ENCODE data around the gene SLFN14.
"Not testable (repeated sequence)": the region's sequence is repeated elsewhere in the genome, so short reads cannot be mapped to it uniquely, and the experiment has no call there.

Gene SLFN14

GRCh38 chr17:35557353-35557752, 3.3 kb downstream of the SLFN14 start:
- no peak for DNase-seq

GRCh38 chr17:35555691-35556090, 4.9 kb downstream of the SLFN14 start:
- no peak for DNase-seq

GRCh38 chr17:35554668-35555067, 6.0 kb downstream of the SLFN14 start:
- no peak for DNase-seq

DNA sequence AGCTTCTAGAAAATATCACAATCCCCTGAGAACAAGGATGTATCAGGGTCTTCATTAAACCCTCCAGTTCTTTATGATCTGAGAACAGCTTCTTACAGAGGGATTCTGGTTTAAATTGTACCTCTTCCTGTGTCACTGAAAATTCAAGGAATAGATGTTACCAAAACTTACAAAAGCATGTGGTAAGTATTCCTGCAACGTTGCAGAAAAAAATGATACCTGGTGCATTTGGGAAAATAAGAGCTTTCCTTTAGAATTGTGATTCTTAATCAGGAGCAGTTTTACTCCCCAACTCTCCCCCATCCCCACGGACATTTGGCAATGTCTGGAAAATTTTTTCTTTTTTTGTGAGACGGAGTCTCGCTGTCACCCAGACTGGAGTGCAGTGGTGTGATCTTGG, 7.3 kb downstream of the SLFN14 start:
- no peak for DNase-seq

- DNase-seq: no peak
These were observed 11.6 kb downstream of the SLFN14 start for GRCh38 chr17:35548978-35549377.

GRCh38 chr17:35548208-35548810, 12.3 kb downstream of the SLFN14 start:
- no peak for DNase-seq

- no peak for DNase-seq
These were observed 14.1 kb downstream of the SLFN14 start for GRCh38 chr17:35546487-35546886.

DNA sequence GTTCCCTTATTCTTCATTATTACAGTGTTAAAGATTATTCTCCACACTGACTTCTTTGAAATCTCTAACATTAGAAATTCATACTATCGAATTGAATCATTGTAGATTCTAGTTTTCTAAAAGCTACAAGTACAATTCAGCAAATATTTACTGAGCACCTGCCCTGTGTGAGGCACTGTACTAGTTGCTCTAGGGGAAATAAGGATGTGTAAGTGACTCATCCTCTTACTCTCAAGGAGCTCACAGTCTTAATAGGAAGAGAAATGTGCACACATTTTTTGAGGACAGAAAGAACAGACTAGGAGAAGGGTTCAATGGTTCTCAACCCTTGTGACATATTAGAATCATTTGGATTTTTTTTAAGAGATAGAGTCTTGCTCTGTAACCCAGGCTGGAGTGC, 15.5 kb downstream of the SLFN14 start:
- DNase-seq: no peak

DNA sequence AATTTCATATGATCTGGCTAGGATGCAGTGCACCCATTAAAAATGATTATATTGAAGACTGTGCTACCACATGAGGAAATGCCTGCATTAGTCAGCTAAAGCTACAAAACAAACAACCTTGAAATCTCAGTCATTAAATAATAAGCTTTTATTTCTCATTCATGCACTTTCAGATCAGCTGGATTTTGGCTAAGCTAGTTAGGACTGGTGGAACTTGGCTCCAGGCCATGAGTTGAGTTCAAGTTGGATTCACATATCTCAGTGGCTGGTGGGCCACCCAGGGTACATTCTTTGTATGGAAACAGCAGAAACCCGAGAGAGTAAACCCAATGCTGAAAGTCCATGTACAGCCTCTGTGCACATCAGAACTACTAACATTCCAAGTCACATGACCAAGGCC, 16.8 kb downstream of the SLFN14 start:
- no peak for DNase-seq

GRCh38 chr17:35542990-35543389, 17.6 kb downstream of the SLFN14 start:
- no peak for DNase-seq

DNA sequence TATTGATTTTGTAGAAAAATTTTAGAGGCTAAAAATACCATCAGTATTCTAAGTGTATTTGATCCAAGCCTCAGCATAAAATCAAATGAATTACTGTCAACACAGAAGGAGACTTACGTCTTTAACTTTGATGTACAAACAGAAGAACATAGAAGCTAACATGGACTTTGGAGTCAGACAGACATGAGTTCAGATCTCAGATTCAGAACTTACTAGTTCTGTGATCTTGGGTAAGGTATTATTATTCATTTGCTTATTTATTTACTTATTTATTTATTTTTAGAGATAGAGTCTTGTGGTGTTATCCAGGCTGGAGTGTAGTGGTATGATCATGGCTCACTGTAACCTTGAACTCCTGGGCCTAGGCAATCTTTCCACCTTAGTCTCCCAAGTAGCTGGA, 19.2 kb downstream of the SLFN14 start:
- no peak for DNase-seq

GRCh38 chr17:35540589-35541404, 19.8 kb downstream of the SLFN14 start:
- peak in 3 of 6 experiments; percentile 6 to 55 (median 44) for DNase-seq

DNA sequence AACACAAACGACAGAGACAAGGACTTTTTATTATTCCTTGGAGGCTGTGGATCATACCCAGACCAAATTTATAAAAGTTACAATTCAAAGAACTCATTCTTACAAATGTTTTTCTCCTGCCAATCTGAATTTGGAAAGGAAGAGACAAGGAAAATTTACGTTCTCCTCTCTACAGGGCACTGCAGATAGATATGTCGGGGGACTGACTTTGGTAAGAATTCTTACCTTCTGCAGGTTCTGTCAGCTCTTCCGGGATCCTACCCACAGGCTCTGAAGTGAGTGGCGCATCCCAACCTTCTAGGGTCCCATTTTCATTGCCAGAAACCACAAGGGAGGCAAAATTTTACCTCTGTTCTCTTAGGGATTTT, 21.0 kb downstream of the SLFN14 start:
- DNase-seq: no peak

GRCh38 chr17:35537601-35538141, 22.9 kb downstream of the SLFN14 start, which contains the start of gene SLFN12L:
Gene SLFN12L (minus strand): TSS chr17:35537678. CDS start chr17:35522364, 15,314 bp downstream.
- DNase-seq: peak in 3 of 6 experiments; percentile 39 to 51 (median 46)

DNA sequence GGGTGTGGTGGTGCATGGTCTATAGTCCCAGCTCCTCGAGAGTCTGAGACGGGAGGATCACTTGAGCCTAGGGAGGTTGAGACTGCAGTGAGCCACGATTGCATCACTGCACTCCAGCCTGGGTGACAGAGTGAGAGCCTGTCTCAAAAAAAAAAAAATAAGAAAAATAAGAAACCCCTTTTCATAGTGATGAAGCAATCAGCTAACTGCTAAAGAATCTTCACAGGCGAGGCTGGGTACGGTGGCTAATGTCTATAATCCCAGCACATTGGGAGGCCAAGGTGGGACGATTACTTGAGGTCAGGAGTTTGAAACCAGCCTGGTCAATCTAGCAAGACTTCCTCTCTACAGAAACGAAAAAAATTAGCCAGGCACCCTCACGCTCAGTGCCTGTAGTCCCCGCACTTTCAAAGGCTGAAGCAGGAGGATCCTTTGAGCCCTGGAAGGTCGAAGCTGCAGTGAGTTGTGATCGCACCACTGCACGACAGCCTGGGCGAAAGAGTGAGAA, 23.9 kb downstream of the SLFN14 start:
- DNase-seq: peak in 2 of 6 experiments; percentile 14 to 30

DNA sequence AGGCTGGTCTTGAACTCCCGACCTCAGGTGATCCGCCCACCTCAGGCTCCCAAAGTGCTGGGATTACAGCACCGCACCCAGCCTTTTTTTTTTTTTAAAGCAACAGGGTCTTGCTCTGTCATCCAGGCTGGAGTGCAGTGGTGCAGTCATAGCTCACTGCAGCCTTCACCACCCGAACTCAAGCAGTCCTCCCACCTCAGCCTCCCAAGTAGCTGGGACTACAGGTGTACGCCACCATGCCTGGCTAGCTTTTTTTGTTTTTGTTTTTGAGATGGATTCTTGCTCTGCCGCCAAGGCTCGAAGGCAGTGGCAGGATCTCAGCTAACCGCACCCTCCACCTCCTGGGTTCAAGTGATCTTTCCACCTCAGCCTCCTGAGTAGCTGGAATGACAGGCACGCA, 25.2 kb downstream of the SLFN14 start:
- not testable (repeated sequence) for DNase-seq

GRCh38 chr17:35534576-35535093, 26.0 kb downstream of the SLFN14 start:
- no peak for DNase-seq

DNA sequence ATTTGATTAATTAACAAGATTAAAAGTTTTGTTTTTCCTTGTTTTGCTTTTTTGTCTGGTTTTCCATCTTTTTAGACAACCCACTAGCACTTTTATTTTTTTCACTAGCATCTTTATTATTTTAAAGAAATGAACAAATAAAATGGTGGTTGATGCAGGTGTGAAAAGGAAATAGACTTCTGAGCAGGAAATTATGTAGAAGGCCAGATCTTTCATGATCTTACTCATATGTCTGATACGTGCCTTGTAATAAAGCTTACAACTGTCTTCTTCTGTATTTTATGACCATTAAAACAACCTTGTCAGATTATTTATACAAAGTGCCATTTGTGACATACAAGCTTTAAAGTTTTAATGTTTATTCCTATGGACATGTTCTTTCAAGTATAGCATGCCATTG, 29.5 kb downstream of the SLFN14 start:
- no peak for DNase-seq

GRCh38 chr17:35529866-35530265, 30.8 kb downstream of the SLFN14 start:
- no peak for DNase-seq

- DNase-seq: not testable (repeated sequence)
These were observed 31.3 kb downstream of the SLFN14 start for GRCh38 chr17:35529326-35529725.

DNA sequence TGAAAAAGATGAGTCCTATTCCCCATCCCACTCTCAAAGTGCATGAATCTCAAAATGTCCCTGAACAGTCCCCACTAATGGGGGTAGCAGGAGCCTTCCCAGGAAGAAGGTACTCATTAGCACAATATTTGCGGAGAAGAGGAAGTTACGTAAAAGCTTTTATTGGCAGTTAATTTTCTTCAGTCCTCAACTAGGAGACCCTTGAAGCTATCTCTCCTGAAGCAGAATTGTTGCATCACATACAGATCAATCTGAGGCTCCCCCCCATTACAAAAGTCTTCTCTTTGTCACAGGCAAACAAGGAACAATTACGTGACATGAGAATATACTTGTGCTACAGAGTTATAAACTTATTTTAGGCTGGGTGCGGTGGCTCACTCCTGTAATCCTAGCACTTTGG, 37.3 kb downstream of the SLFN14 start:
- DNase-seq: no peak

DNA sequence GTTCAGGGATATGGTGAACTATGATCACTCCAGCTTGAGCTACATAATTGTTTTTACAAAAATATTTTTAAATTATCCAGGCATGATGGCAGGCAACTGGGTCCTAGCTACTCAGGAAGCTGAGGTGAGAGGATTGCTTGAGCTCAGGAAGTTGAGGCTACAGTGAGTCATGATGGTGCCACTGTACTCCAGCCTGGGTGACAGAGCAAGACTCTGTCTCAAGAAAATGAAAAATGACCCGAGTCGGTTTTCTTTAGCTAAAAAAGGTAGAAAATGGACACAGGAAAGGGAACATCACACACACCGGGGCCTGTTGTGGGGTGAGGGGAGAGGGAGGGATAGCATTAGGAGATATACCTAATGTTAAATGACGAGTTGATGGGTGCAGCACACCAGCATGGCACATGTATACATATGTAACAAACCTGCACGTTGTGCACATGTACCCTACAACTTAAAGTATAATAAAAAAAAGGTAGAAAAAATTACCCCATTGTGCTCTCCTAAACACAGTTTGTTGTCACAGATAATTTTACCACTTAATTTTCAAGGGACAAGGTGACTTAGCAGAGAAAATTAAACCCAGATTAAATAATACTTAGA, 38.9 kb downstream of the SLFN14 start:
- peak in 2 of 6 experiments; percentile 8 to 9 for DNase-seq

DNA sequence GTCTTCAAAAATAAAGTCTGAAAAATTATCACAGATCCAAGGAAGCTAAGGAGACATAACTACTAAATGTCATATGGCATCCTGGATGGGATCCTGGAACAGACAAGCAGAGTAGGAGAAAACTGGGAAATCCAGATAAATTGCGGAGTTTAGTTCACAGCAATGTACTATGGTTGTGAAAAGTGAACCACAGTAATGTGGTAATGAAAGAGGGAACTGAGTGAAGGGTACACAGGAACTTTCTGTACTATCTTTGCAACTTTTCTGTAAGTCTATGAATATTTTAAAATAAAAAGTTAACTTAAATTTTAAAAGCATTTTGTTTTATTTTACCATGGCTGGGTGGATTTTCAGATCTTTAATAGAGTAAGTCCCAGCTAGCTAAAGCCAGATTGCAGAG, 39.5 kb downstream of the SLFN14 start:
- DNase-seq: no peak
